GM21737 (cell line): Measurements from ENCODE around the gene BEND7.
"Not testable (repeated sequence)": the region's sequence is repeated elsewhere in the genome, so short reads cannot be mapped to it uniquely, and the experiment has no call there.

Experiments used
- ATAC-seq: cut with Tn5 transposase; IDR thresholded peaks from one replicate; pipeline ENCODE4 v1.9.1; 2021; ENCODE audit warnings: mild to moderate bottlenecking, moderate library complexity; ENCODE audit not compliant: unreplicated experiment

Gene BEND7

GRCh38 chr10:13425397-13425796 lies 103.4 kb downstream of the BEND7 start:
- no peak for ATAC-seq

GRCh38 chr10:13422800-13423199 lies 106.0 kb downstream of the BEND7 start:
- ATAC-seq, result no peak

- ATAC-seq, result no peak
These were observed 107.4 kb downstream of the BEND7 start for GRCh38 chr10:13421382-13421917.

- no peak for ATAC-seq
These were observed 108.1 kb downstream of the BEND7 start for GRCh38 chr10:13420532-13421307.

- ATAC-seq, result no peak
These were observed 111.2 kb downstream of the BEND7 start for GRCh38 chr10:13417459-13418126.

GRCh38 chr10:13416760-13417159 lies 112.1 kb downstream of the BEND7 start:
- no peak for ATAC-seq

GRCh38 chr10:13414855-13415254 lies 114.0 kb downstream of the BEND7 start:
- no peak for ATAC-seq

- ATAC-seq, result no peak
These were observed 114.7 kb downstream of the BEND7 start for GRCh38 chr10:13414137-13414536.

- no peak for ATAC-seq
These were observed 115.9 kb downstream of the BEND7 start for GRCh38 chr10:13412894-13413293.

- ATAC-seq, result no peak
These were observed 124.0 kb downstream of the BEND7 start for GRCh38 chr10:13404791-13405190.

GRCh38 chr10:13404305-13404759 lies 124.5 kb downstream of the BEND7 start:
- no peak for ATAC-seq

GRCh38 chr10:13403426-13403825 lies 125.4 kb downstream of the BEND7 start:
- ATAC-seq, result not testable (repeated sequence)

GRCh38 chr10:13402021-13402420 lies 126.8 kb downstream of the BEND7 start:
- ATAC-seq, result no peak

- ATAC-seq, result no peak
These were observed 127.7 kb downstream of the BEND7 start for GRCh38 chr10:13401142-13401541.

- ATAC-seq, result no peak
These were observed 128.4 kb downstream of the BEND7 start for GRCh38 chr10:13400196-13400965.

- ATAC-seq, result no peak
These were observed 129.1 kb downstream of the BEND7 start for GRCh38 chr10:13399752-13400151.

- ATAC-seq, result no peak
These were observed 129.6 kb downstream of the BEND7 start for GRCh38 chr10:13399236-13399635.

GRCh38 chr10:13397052-13397451 lies 131.8 kb downstream of the BEND7 start:
- no peak for ATAC-seq

- ATAC-seq, result no peak
These were observed 132.4 kb downstream of the BEND7 start for GRCh38 chr10:13396369-13396768.

- no peak for ATAC-seq
These were observed 133.3 kb downstream of the BEND7 start for GRCh38 chr10:13395540-13395939.

GRCh38 chr10:13393640-13394039 lies 135.2 kb downstream of the BEND7 start:
- no peak for ATAC-seq
